Chondrocyte (in vitro differentiated cells): ENCODE results near the gene SPPL2C. TPM values are rescaled to one million over a fixed set of nuclear protein-coding genes. Genes with fewer than 3 reads are reported as not detected.

Experiments
- DNase-seq: peaks from one replicate; pipeline ENCODE4 v3.0.0; 2021; ENCODE audit warnings: mixed read lengths, low spot score
- H3K27ac Mint-ChIP-seq: one replicate; pipeline ENCODE4 v1.8.0; 2021; ENCODE audit warnings: mild to moderate bottlenecking, moderate library complexity, mixed read lengths; ENCODE audit not compliant: unreplicated experiment
- H3K27me3 Mint-ChIP-seq: 2 replicates; pipeline ENCODE4 v1.8.0; 2021; ENCODE audit warnings: low read depth, mixed read lengths
- H3K36me3 Mint-ChIP-seq: 2 replicates; pipeline ENCODE4 v1.8.0; 2021; ENCODE audit warnings: low read depth, mixed read lengths
- H3K4me1 Mint-ChIP-seq: 2 replicates; pipeline ENCODE4 v1.8.0; 2021; ENCODE audit warnings: low read depth, mild to moderate bottlenecking, mixed read lengths
- H3K4me3 Mint-ChIP-seq: one replicate; pipeline ENCODE4 v1.8.0; 2021; ENCODE audit warnings: mild to moderate bottlenecking, moderate library complexity, mixed read lengths; ENCODE audit not compliant: unreplicated experiment
- H3K9me3 Mint-ChIP-seq: 2 replicates; pipeline ENCODE4 v1.8.0; 2021; ENCODE audit warnings: low read depth, mixed read lengths
- total RNA-seq: library from RNA; stranded (reverse); gene quantifications from 3 replicates; pipeline ENCODE4 v1.2.1, GENCODE V29; 2021
- TF ChIP-seq, protein P1 (sequence below): fragments of 200-600 bp; sonication (generic); IDR thresholded peaks from 2 replicates; pipeline ENCODE4 v1.5.0; 2021; ENCODE audit warnings: antibody characterized with exemption, mild to moderate bottlenecking, moderate library complexity

The SPPL2C gene
- total RNA-seq, 1 donor from 2014 or later, result not detected

DNA sequence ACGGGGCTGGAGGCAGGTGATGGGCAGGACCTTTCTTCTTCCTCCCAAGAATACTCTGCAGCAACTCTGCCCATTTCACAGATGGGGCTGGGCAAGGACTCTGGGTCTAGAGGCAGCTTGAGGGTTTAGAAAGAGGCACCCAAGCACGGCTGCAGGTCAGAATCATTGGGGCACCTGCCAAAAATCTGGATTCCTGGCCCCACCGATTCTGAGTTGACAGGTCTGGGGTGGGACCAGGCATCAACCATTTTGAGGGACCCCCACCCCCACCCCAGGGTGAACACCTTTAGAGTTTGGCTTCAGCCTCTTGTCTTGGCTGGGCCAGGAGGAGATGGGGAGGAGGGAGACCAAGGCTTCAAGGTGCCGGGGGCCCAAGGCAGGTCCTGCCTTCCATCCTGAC, 5.3 kb downstream of the SPPL2C start:
- no peak for DNase-seq
- Mint-ChIP-seq H3K36me3 (no peaks in the 10 kb centered on the region), H3K4me3 (no peak overlapping the region), H3K27me3 (peaks cover 19% of the 10 kb centered on the region), H3K9me3 (no peaks in the 10 kb centered on the region), H3K27ac (no peak overlapping the region), H3K4me1 (no peaks in the 10 kb centered on the region)
- TF ChIP-seq, protein P1, sequence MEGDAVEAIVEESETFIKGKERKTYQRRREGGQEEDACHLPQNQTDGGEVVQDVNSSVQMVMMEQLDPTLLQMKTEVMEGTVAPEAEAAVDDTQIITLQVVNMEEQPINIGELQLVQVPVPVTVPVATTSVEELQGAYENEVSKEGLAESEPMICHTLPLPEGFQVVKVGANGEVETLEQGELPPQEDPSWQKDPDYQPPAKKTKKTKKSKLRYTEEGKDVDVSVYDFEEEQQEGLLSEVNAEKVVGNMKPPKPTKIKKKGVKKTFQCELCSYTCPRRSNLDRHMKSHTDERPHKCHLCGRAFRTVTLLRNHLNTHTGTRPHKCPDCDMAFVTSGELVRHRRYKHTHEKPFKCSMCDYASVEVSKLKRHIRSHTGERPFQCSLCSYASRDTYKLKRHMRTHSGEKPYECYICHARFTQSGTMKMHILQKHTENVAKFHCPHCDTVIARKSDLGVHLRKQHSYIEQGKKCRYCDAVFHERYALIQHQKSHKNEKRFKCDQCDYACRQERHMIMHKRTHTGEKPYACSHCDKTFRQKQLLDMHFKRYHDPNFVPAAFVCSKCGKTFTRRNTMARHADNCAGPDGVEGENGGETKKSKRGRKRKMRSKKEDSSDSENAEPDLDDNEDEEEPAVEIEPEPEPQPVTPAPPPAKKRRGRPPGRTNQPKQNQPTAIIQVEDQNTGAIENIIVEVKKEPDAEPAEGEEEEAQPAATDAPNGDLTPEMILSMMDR, result no peak

DNA sequence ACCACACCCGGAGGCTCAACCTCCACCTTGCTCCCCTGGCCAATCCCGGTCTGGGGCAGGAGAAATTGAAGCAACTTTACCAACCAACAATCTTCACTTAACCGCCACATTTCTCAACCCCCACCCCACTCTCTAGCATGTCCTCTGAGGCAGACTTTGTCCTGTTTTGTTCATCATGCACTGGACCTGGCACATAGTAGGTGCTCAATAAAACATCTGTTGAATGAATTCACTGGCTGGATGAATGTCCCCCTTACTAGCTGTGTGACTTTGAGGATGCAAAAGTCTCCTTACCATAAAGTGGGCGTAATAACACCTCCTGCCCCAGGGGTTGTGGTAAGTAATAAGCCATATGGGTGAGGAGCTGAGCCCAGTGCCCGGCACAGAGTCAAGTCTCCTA, 5.8 kb downstream of the SPPL2C start:
- H3K27me3 Mint-ChIP-seq, result peaks cover 19% of the 10 kb centered on the region

DNA sequence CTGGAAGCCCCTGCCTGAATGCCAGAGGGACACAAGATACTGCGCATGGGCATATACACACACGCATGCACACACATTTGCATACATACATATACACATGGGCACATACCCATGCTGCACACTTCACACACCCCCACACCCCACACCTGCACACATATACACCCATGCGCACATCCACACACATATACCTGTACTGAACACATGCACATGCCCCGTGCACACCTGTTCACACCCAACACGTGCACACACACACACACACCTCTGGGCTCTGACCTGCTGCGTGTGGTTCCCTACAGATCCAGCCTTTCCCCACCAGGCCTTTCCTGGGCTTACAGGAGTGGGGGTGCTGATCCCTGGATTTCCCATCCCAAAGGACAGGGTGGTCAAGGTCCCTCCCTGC, 6.3 kb downstream of the SPPL2C start:
- H3K4me1 Mint-ChIP-seq, result no peaks in the 10 kb centered on the region
- DNase-seq, result no peak
- no peaks in the 10 kb centered on the region for H3K9me3 Mint-ChIP-seq
- H3K4me3 Mint-ChIP-seq, result no peak overlapping the region
- H3K36me3 Mint-ChIP-seq, result no peaks in the 10 kb centered on the region
- H3K27ac Mint-ChIP-seq, result no peak overlapping the region
- peaks cover 22% of the 10 kb centered on the region for H3K27me3 Mint-ChIP-seq
- TF ChIP-seq, protein P1, result no peak

More for the DNA sequence above, 5.8 kb downstream of the SPPL2C start:
- Mint-ChIP-seq H3K9me3 (no peaks in the 10 kb centered on the region), H3K4me1 (no peaks in the 10 kb centered on the region), H3K4me3 (no peak overlapping the region), H3K27ac (no peak overlapping the region), H3K36me3 (no peaks in the 10 kb centered on the region)
- TF ChIP-seq, protein P1, result no peak
- DNase-seq, result no peak

DNA sequence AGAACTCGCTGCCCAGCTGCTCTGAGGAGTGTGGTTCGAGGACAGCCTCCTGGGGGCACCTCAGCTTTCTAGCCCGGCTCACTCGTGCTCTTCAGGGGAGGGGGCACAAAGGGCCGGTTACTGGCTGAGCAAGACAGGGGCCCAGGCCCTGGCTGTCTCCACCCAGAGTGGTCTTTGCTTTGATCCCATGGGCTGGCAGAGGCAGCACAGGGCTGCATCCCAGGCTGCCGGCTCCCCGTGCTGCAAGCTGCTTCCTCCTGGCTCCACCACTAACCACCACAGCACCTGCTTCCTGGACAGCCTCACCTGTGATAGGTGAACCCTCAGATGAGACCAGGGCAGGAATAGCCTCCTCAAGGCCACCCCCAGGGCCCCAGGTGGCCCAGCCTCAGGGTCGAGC, 6.8 kb downstream of the SPPL2C start:
- Mint-ChIP-seq H3K36me3 (no peaks in the 10 kb centered on the region), H3K9me3 (no peaks in the 10 kb centered on the region), H3K27ac (no peak overlapping the region), H3K4me3 (no peak overlapping the region), H3K27me3 (peaks cover 22% of the 10 kb centered on the region), H3K4me1 (no peaks in the 10 kb centered on the region)
- DNase-seq, result no peak
- TF ChIP-seq, protein P1, result no peak

DNA sequence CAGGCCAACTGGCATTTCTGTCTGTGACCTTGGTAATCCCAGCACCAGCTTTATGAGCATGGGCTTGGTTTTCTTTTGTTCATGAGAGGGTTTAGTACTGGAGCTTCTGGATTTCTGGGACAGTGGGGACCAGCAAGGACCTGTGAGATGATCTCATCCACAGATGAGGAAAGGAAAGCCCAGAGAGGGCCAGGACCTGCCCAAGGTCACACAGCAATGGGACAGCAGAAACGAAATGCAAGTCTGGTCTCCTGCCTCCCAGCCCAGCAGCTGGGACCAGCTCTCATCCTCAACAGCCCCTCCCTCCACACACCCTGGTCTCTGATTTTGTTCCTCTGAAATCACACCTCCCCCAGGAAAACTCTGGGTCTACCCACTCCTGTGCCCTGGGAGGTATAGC, 7.2 kb downstream of the SPPL2C start:
- Mint-ChIP-seq H3K27me3 (peaks cover 22% of the 10 kb centered on the region), H3K4me1 (no peaks in the 10 kb centered on the region), H3K4me3 (no peak overlapping the region), H3K36me3 (no peaks in the 10 kb centered on the region), H3K27ac (no peak overlapping the region), H3K9me3 (no peaks in the 10 kb centered on the region)
- TF ChIP-seq, protein P1, result no peak
- no peak for DNase-seq
